Measurements from ENCODE around the gene GXYLT1. TPM values are rescaled to one million over a fixed set of nuclear protein-coding genes. Genes with fewer than 3 reads are reported as not detected.

Gene GXYLT1
- total RNA-seq, 1 donor from 2014 or later: 12.3 TPM

DNA sequence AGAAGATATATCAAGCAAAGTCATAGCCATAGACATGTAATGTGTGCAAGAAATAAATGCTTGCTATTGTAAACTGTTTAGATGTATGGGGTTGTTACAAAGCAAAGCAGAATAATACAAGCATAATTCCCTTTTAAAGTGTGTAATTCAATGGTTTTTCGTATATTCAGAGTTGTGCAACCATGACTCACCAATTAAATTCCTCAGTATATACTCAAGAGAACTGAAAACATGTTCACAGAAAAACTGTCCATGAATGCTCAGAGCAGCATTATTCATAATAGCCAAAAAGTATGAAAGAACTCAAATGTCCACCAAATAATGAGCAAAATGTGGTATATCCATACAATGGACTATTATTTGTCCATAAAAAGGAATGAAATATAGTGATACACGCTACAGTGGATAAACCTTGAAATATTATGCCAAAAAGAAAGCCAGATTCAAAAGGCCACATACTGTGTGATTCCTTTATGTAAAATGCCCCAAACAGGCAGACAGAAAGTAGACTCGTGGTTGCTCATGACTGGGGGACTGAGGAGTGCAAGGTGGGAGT, 9.3 kb downstream of the GXYLT1 start:
- TF ChIP-seq, protein P1, sequence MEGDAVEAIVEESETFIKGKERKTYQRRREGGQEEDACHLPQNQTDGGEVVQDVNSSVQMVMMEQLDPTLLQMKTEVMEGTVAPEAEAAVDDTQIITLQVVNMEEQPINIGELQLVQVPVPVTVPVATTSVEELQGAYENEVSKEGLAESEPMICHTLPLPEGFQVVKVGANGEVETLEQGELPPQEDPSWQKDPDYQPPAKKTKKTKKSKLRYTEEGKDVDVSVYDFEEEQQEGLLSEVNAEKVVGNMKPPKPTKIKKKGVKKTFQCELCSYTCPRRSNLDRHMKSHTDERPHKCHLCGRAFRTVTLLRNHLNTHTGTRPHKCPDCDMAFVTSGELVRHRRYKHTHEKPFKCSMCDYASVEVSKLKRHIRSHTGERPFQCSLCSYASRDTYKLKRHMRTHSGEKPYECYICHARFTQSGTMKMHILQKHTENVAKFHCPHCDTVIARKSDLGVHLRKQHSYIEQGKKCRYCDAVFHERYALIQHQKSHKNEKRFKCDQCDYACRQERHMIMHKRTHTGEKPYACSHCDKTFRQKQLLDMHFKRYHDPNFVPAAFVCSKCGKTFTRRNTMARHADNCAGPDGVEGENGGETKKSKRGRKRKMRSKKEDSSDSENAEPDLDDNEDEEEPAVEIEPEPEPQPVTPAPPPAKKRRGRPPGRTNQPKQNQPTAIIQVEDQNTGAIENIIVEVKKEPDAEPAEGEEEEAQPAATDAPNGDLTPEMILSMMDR (IDR thresholded peaks at IDR 0.05): no peak

DNA sequence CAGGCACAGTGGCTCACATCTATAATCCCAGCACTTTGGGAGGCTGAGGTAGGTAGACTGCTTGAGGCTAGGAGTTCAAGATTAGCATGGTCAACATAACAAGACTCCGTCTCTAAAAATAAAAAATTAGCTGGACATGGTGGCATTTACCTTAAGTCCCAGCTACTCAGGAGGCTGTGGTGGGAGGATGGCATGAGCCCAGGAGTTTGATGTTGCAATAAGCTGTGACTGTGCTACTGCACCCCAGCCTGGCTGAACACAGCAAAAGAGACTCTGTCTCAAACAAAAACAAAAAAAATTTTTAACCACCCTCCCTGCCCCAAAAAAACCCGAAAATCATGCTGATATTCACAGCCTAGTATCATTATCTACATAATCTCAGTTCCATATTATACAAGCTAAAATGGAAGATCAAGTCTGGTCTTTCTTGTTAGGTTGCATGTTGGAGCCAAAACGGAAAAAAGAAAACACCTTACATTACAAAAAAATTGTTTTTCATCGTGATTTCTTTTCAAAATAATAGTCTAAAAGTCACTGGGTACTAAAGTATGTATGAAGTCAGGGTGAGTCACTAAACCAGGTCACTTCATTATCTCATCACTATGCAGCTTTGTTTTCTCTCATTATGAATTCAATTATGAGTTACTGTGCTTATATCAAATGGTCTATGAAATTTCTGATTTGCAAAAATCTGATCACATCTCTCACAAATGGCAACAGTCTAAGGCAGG, 13.8 kb downstream of the GXYLT1 start:
- no peak overlapping the region for H3K4me3 ChIP-seq
- no peak overlapping the region for H3K27ac ChIP-seq
- intact Hi-C loops (cut with DNase I): loop anchor here (1.0 kb wide), 1 partner anchor 13 kb away; the partner anchor contains the start of gene GXYLT1
- H3K4me1 ChIP-seq: peaks cover 5 to 10% of the 10 kb centered on the region in 2 donors
- no peaks in the 10 kb centered on the region for H3K27me3 ChIP-seq
- H3K9me3 ChIP-seq: no peaks in the 10 kb centered on the region
- no peaks in the 10 kb centered on the region for H3K36me3 ChIP-seq
- peak in 1 of 2 donors; percentile 74 for DNase-seq (ENCODE audit: low spot score in 2 of 2)
- TF ChIP-seq, protein P1 (IDR thresholded peaks at IDR 0.05): no peak

More for the DNA sequence above, 9.3 kb downstream of the GXYLT1 start:
- intact Hi-C loops (cut with DNase I): no loop called here
- no peak for DNase-seq (ENCODE audit: low spot score in 2 of 2)
- H3K4me1 ChIP-seq: peaks cover 2 to 5% of the 10 kb centered on the region in 2 donors
- no peaks in the 10 kb centered on the region for H3K9me3 ChIP-seq
- no peaks in the 10 kb centered on the region for H3K36me3 ChIP-seq
- no peak overlapping the region for H3K4me3 ChIP-seq
- H3K27ac ChIP-seq: no peak overlapping the region
- H3K27me3 ChIP-seq: no peaks in the 10 kb centered on the region

DNA sequence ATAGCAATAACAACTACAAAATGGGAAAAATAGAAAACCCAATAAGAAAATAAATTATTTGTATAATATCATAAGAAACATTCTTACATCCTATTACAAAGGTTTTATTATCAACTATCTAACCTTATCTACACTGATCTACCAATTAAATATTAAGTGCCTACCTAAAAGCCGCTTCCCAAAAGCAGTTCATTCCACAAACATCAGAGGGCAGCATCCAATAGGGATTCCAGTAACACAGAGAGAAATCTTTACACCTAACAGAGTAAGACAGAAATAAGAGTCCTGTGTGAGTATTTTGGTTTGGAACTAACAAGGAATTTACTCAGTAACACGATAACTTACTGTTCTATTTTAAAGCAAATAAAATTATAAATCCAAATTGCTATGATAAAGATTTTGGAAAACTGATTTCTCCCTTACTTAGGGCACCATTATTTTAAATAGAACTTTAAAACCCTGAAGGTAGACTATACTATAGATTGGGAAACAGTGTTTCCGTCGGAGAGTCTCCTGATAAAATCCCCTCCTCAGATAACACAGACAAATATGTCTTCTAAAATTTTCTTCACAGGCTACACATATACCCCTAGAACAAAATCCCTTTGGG, 15.0 kb downstream of the GXYLT1 start:
- H3K27ac ChIP-seq: no peak overlapping the region
- no peak overlapping the region for H3K4me3 ChIP-seq
- DNase-seq (ENCODE audit: low spot score in 2 of 2): no peak
- intact Hi-C loops (cut with DNase I): loop anchor here (1.0 kb wide), 2 partner anchors 15 to 203 kb away; partner anchors contain the start of gene GXYLT1
- TF ChIP-seq, protein P1 (IDR thresholded peaks at IDR 0.05): peak; percentile 62 to 82 (median 76)
- H3K27me3 ChIP-seq: no peaks in the 10 kb centered on the region
- H3K4me1 ChIP-seq: peaks cover 5 to 10% of the 10 kb centered on the region in 2 donors
- H3K9me3 ChIP-seq: no peaks in the 10 kb centered on the region
- H3K36me3 ChIP-seq: no peaks in the 10 kb centered on the region

DNA sequence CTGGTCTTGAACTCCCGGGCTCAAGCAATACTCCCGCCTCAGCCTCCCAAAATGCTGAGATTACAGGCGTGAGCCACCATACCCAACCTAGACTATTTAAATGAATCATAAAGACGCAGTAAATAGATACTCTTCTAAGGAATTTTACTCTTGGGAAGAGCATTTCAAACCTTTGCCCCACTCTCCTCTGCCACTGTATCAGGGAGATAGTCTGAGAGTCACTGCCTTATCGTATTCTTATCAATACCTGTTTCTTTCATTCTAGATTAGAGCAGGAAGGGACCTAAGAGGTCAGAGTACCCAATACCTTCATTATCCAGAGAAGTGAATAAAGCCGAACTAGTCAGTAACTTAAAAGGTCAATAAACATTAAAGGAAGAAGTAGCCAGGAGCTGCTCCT, 15.8 kb downstream of the GXYLT1 start:
- intact Hi-C loops (cut with DNase I): loop anchor here (1.0 kb wide), 1 partner anchor 203 kb away; no protein-coding TSS in a partner anchor
- no peak overlapping the region for H3K27ac ChIP-seq
- TF ChIP-seq, protein P1 (IDR thresholded peaks at IDR 0.05): no peak
- no peak for DNase-seq (ENCODE audit: low spot score in 2 of 2)
- H3K36me3 ChIP-seq: no peaks in the 10 kb centered on the region
- H3K27me3 ChIP-seq: no peaks in the 10 kb centered on the region
- H3K9me3 ChIP-seq: no peaks in the 10 kb centered on the region
- no peak overlapping the region for H3K4me3 ChIP-seq
- peaks cover 5 to 10% of the 10 kb centered on the region in 2 donors for H3K4me1 ChIP-seq

DNA sequence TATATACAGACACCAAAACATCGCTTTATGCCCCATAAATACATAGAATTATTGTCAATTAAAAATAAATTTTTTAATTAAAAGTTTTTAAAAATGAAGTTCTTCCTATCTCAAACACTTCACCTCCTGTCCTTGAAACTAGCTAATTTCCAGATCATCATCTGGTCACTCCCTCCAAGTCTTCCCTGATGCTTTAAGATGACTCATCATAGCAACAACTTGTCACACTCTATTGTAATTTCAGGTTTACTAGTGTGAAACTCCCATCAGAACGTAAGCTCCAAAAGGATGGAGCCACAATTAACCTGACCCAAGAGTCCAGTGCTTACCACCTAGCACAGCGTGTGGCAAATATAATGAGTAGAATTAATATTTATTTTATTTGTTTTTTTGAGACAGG, 16.3 kb downstream of the GXYLT1 start:
- intact Hi-C loops (cut with DNase I): no loop called here
- TF ChIP-seq, protein P1 (IDR thresholded peaks at IDR 0.05): no peak
- Histone ChIP-seq H3K4me1 (peaks cover 5 to 10% of the 10 kb centered on the region in 2 donors), H3K27ac (no peak overlapping the region), H3K4me3 (no peak overlapping the region), H3K27me3 (no peaks in the 10 kb centered on the region), H3K36me3 (no peaks in the 10 kb centered on the region), H3K9me3 (no peaks in the 10 kb centered on the region)
- DNase-seq (ENCODE audit: low spot score in 2 of 2): no peak
